Stomach (tissue), 9 donors: ENCODE measurements around the gene COMMD7. TPM values are rescaled to one million over a fixed set of nuclear protein-coding genes. Genes with fewer than 3 reads are reported as not detected.

Experiments
- DNase-seq, 2 donors: peaks; one replicate each; pipeline versions ENCODE4 v3.0.0 to v3.0.0-alpha.2; 2013 to 2019
- H3K27ac ChIP-seq, 5 donors: fragments of 200-600 bp in 4 of 5; sonication (generic) in 4 of 5; one replicate each; pipeline ENCODE4 v1.5.1; 2013 to 2019; ENCODE audit warnings: mild to moderate bottlenecking in 1 of 5, moderate library complexity in 1 of 5
- H3K27me3 ChIP-seq, 3 donors: fragments of 200-600 bp; sonication (generic); one replicate each; pipeline ENCODE4 v1.5.1; 2017 to 2019; ENCODE audit warnings: mixed run types in 1 of 3
- H3K36me3 ChIP-seq, 4 donors: fragments of 200-600 bp; sonication (generic); 1 replicate in 3 of 4; 2 replicates in 1 of 4; pipeline ENCODE4 v1.5.1; 2016 to 2019
- H3K4me1 ChIP-seq, 4 donors: fragments of 200-600 bp; sonication (generic); one replicate each; pipeline ENCODE4 v1.5.1; 2016 to 2019
- H3K4me3 ChIP-seq, 4 donors: fragments of 200-600 bp; sonication (generic) in 3 of 4; one replicate each; pipeline ENCODE4 v1.5.1; 2016 to 2019; ENCODE audit warnings: mild to moderate bottlenecking in 1 of 4
- H3K9me3 ChIP-seq, 4 donors: fragments of 200-600 bp; sonication (generic); one replicate each; pipeline ENCODE4 v1.5.1; 2016 to 2019
- EP300 ChIP-seq: sonication (generic); formaldehyde crosslinking; IDR thresholded peaks from one replicate; pipeline ENCODE4 v1.6.1; 2017; ENCODE audit warnings: antibody characterized with exemption
- POLR2A ChIP-seq, 4 donors: fragments of 450-650 bp; IDR thresholded peaks; one replicate each; pipeline ENCODE4 v1.6.1; 2016; ENCODE audit warnings: antibody characterized with exemption in 4 of 4, control low read depth in 2 of 4, mild to moderate bottlenecking in 1 of 4, moderate library complexity in 1 of 4
- POLR2AphosphoS5 ChIP-seq, 3 donors: sonication (generic); formaldehyde crosslinking; IDR thresholded peaks; one replicate each; pipeline ENCODE4 v1.6.1; 2016; ENCODE audit warnings: antibody characterized with exemption in 3 of 3
- WGBS, 5 donors: extraction: QIAGEN DNeasy Blood & Tissue Kit in 3 of 5; methylation state at CpG; one replicate each; pipeline versions ENCODE4 v1.1.5 to v1.1.7; 2013 to 2018; 5-methylcytosine and 5-hydroxymethylcytosine counted together
- intact Hi-C: fragments of 100-400 bp; cut with DNase I; formaldehyde crosslinking; loops from one replicate; pipeline ENCODE4 v1.15.1; 2023; ENCODE audit warnings: low total_unique reads
- polyA plus RNA-seq, 3 donors: library from polyadenylated mRNA; stranded (reverse); fragments of 200-250 nt; gene quantifications; one replicate each; pipeline ENCODE4 v1.2.3, GENCODE V29; 2013
- total RNA-seq, 5 donors: library from RNA; depleted of rRNA; stranded (reverse); fragments of >200 nt; gene quantifications; one replicate each; pipeline versions ENCODE4 v1.1.0 to v1.2.3, GENCODE V29; 2014 to 2016
- TF ChIP-seq, protein P1 (sequence below), 7 experiments: fragments of 450-650 bp in 4 of 7; fragments of 200-600 bp in 3 of 7; sonication (generic) in 3 of 7; IDR thresholded peaks; one replicate each; pipeline ENCODE4 v1.5.1; 2016 to 2019; ENCODE audit warnings: antibody characterized with exemption in 7 of 7, control low read depth in 2 of 7, mild to moderate bottlenecking in 1 of 7
- donor health status: healthy with polysubstance abuse.
- donor health status: Bipolar disorder and iron deficiency.
- donor health status: healthy.

COMMD7 gene
- total and polyA plus RNA-seq, 8 donors = 3.8 to 61.9 (median 24.3) TPM

DNA sequence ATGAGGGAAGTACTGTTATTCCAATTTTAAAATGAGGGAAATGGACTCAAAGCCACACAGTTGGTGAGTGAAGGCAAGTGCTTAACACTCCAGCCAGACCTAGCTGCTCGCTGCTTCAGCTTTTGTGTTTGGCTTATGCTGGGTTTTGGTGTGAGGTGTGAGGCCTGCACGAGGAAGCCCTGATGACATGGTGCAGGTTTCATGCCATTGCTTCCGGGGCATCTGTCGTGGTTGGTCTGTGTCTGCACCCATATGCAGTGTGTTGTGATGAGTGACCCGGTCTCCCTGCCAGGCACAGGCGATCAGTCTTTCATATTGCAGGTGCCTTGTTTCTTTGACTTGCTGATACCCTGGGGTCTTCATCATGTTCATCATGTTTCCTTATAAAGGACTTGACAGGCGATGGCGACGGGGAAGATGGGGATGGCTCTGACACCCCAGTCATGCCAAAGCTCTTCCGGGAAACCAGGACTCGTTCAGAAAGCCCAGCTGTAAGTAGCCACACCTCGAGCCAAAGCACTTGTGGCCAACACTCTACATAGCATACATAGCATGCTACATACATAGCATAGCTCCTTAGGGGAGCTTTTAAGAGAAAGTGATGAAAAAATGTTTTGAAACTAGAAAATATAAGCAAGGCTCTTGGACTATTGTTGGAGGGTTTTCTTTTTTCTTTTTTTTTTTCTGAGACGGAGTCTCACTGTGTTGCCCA, 41.3 kb upstream of the COMMD7 start:
- H3K27me3 ChIP-seq = no peaks in the 10 kb centered on the region
- no peak for TF ChIP-seq EP300
- TF ChIP-seq, protein P1, sequence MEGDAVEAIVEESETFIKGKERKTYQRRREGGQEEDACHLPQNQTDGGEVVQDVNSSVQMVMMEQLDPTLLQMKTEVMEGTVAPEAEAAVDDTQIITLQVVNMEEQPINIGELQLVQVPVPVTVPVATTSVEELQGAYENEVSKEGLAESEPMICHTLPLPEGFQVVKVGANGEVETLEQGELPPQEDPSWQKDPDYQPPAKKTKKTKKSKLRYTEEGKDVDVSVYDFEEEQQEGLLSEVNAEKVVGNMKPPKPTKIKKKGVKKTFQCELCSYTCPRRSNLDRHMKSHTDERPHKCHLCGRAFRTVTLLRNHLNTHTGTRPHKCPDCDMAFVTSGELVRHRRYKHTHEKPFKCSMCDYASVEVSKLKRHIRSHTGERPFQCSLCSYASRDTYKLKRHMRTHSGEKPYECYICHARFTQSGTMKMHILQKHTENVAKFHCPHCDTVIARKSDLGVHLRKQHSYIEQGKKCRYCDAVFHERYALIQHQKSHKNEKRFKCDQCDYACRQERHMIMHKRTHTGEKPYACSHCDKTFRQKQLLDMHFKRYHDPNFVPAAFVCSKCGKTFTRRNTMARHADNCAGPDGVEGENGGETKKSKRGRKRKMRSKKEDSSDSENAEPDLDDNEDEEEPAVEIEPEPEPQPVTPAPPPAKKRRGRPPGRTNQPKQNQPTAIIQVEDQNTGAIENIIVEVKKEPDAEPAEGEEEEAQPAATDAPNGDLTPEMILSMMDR (IDR thresholded peaks at IDR 0.05) = no peak
- TF ChIP-seq POLR2AphosphoS5 (IDR thresholded peaks at IDR 0.05) = no peak
- no peak for TF ChIP-seq POLR2A (IDR thresholded peaks at IDR 0.05)
- no peaks in the 10 kb centered on the region for H3K4me1 ChIP-seq
- peaks cover 0 to 50% (median 25%) of the 10 kb centered on the region in 4 donors for H3K36me3 ChIP-seq
- 93 to 95% (median 94%) methylated on average over 10 to 13 of the region's 13 CpGs for WGBS, 5 donors
- no peaks in the 10 kb centered on the region for H3K9me3 ChIP-seq
- intact Hi-C loops = no loop called here
- DNase-seq = no peak
- no peak overlapping the region for H3K4me3 ChIP-seq
- no peak overlapping the region for H3K27ac ChIP-seq

DNA sequence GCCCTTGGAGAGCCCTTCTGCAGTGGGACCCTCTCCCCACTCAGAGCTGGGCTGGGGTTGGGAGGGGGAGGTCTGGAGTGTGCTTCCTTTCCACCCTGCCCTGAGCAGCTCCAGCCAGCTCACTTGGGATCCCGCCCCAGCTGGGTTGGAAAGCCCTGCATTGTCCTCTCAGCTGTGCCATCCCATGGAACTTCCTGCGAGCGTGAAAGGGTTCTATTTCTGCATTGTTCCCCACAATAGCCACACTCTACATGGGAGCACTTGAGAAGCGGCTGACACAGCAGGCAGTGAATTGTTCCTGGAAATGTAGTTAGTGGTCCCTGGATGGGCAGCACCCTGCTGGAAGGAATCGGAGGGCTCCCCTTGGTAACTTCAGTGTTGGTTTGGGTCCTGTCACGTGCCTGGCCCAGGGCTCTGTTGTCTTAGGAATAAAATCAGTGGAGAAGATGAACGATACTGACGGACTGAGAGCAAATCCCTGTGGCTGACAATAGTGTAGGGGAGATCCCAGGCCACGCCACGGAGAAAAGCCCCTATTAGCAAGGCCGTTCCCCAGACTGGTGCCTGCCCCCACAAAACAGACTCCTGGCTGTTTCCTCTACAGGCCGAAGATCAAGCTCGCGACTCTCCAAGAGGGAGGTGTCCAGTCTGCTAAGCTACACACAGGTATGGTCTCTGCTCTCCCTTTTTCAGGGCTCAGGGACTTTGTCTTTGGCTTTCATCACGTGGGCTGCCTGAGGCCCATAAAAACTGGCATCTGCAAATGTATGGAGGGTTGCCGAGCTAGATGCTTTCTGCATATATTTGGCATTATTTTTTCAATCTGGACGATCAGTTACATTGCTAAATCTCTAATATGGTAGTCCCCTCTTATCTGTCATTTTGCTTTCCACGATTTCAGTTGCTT, 37.7 kb upstream of the COMMD7 start:
- DNase-seq = no peak
- Histone ChIP-seq H3K4me3 (no peak overlapping the region), H3K27ac (no peak overlapping the region), H3K4me1 (peaks cover 8 to 16% (median 12%) of the 10 kb centered on the region in 4 donors), H3K9me3 (no peaks in the 10 kb centered on the region), H3K36me3 (peaks cover 0 to 21% (median 9%) of the 10 kb centered on the region in 4 donors), H3K27me3 (no peaks in the 10 kb centered on the region)
- intact Hi-C loops = no loop called here
- WGBS, 5 donors = 87 to 93% (median 91%) methylated on average over 17 to 18 of the region's 18 CpGs
- TF ChIP-seq, protein P1 (IDR thresholded peaks at IDR 0.05) = no peak
- no peak for TF ChIP-seq EP300
- TF ChIP-seq POLR2AphosphoS5 (IDR thresholded peaks at IDR 0.05) = no peak
- no peak for TF ChIP-seq POLR2A (IDR thresholded peaks at IDR 0.05)

DNA sequence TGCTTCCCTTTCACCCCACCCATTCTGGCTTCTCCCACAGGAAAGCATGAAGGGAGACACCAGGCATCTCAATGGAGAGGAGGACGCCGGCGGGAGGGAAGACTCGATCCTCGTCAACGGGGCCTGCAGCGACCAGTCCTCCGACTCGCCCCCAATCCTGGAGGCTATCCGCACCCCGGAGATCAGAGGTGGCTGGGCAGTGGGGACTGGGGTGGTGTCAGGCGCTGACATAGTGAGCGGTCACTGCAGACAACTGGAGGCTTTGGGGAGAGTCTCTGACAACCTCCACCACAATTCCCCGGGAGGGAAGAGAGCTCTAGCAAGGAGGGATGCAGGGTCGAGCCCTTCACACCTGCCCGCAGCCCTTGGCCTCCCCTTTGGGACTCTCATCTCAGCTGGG, 37.0 kb upstream of the COMMD7 start:
- peaks cover 8 to 16% (median 12%) of the 10 kb centered on the region in 4 donors for H3K4me1 ChIP-seq
- no peak for TF ChIP-seq POLR2A (IDR thresholded peaks at IDR 0.05)
- TF ChIP-seq, protein P1 (IDR thresholded peaks at IDR 0.05) = no peak
- TF ChIP-seq EP300 = no peak
- no peak for TF ChIP-seq POLR2AphosphoS5 (IDR thresholded peaks at IDR 0.05)
- no peak for DNase-seq
- H3K9me3 ChIP-seq = no peaks in the 10 kb centered on the region
- WGBS, 5 donors = 90 to 96% (median 92%) methylated on average over 14 to 16 of the region's 16 CpGs
- no peak overlapping the region for H3K4me3 ChIP-seq
- H3K27me3 ChIP-seq = no peaks in the 10 kb centered on the region
- intact Hi-C loops = no loop called here
- H3K36me3 ChIP-seq = peaks cover 0 to 17% (median 6%) of the 10 kb centered on the region in 4 donors
- H3K27ac ChIP-seq = no peak overlapping the region

DNA sequence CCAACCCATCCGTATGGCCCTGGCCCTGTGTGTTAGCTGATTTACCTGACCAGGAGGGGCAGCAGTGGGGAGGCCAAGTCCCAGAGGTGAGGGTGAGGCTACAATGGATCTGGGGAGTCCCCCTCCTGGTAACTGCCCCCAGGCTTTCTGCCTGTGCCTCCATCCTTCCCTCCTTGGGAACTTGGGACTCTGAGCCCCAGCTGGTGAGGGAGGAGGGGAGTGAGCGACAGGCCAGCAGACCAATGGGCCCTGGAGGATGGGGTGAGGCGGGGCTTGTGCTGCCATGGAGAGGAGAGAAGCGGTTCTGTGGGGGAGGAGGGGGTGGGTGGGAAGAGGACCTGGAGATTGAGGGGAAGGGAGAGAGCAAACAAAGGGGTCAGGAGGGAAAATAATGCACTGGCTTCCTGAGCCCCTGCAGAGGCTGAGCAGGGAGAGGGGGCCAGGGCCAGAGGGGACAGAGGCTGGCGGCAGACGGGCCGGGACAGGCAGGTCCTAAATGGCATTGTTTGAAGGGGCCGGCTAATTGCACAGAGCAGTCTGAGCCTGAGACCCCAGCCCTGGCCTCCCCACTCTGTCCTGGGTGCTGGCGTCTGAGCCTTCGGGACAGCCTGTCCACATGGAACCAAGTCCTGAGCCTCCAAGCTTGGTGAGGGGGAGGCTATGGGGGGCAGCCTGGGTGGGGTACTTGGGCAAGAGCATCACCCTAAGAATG, 36.4 kb upstream of the COMMD7 start:
- Histone ChIP-seq H3K27me3 (no peaks in the 10 kb centered on the region), H3K4me1 (peaks cover 8 to 16% (median 12%) of the 10 kb centered on the region in 4 donors), H3K9me3 (no peaks in the 10 kb centered on the region), H3K36me3 (peaks cover 0 to 11% (median 1%) of the 10 kb centered on the region in 4 donors), H3K27ac (no peak overlapping the region), H3K4me3 (no peak overlapping the region)
- TF ChIP-seq POLR2A (IDR thresholded peaks at IDR 0.05) = no peak
- TF ChIP-seq EP300 = no peak
- TF ChIP-seq POLR2AphosphoS5 (IDR thresholded peaks at IDR 0.05) = no peak
- TF ChIP-seq, protein P1 (IDR thresholded peaks at IDR 0.05) = no peak
- WGBS, 5 donors = 82 to 92% (median 85%) methylated on average over 9 to 10 of the region's 10 CpGs
- intact Hi-C loops = loop anchor here (5.0 kb wide), 1 partner anchor 107 kb away; the partner anchor contains the start of gene C20orf203
- no peak for DNase-seq
